ENCODE results near the gene SLC41A3.

Gene SLC41A3

DNA sequence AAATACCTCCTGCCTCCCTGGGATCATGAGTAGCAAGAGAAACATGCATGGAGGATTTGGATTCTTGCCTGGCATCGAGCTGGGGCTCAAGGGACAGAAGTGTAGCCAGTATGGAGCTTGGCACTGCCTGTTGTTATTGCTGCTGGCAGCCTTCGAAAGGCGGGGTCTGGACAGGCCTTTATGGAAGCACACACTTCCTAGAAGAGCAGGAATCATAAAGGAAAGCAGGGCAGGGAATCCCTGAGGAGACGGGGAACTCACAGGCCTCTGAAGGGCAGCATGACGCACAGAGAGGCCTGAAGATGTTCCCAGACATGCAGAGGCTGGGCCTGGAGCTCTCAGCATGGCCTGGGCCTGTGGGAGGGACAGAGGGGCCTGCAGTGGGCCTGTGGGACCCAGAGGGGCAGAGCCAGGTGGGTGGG, 18.6 kb upstream of the SLC41A3 start:
- Histone ChIP-seq H3K36me3 (ENCODE audit: control insufficient read depth in 2 of 2, insufficient read depth in 1 of 2, low read length in 2 of 2) (no peaks in the 10 kb centered on the region), H3K4me3 (ENCODE audit: low read depth, low read length) (no peak overlapping the region), H3K27ac (ENCODE audit: extremely low read depth, low read depth, low read length) (no peak overlapping the region), H3K9me3 (ENCODE audit: control insufficient read depth, insufficient read depth, low read depth, low read length) (no peaks in the 10 kb centered on the region), H3K4me1 (ENCODE audit: control insufficient read depth, insufficient read depth, low read length) (no peaks in the 10 kb centered on the region)
- POLR2A ChIA-PET: no interaction called here
- no peak for TF ChIP-seq ZNF660 (tag by site-specific recombination; IDR thresholded peaks at IDR 0.05)
- no peak for TF ChIP-seq ZNF548 (tag by site-specific recombination; IDR thresholded peaks at IDR 0.05)
- no peak for TF ChIP-seq ZNF544 (tag by site-specific recombination; IDR thresholded peaks at IDR 0.05)
- no peak for TF ChIP-seq ZNF37A (tag by site-specific recombination; IDR thresholded peaks at IDR 0.05)
- TF ChIP-seq ZEB2 (tag by site-specific recombination; IDR thresholded peaks at IDR 0.05): no peak
- TF ChIP-seq KLF10 (tag by site-specific recombination; IDR thresholded peaks at IDR 0.05): no peak
- TF ChIP-seq, protein P1, sequence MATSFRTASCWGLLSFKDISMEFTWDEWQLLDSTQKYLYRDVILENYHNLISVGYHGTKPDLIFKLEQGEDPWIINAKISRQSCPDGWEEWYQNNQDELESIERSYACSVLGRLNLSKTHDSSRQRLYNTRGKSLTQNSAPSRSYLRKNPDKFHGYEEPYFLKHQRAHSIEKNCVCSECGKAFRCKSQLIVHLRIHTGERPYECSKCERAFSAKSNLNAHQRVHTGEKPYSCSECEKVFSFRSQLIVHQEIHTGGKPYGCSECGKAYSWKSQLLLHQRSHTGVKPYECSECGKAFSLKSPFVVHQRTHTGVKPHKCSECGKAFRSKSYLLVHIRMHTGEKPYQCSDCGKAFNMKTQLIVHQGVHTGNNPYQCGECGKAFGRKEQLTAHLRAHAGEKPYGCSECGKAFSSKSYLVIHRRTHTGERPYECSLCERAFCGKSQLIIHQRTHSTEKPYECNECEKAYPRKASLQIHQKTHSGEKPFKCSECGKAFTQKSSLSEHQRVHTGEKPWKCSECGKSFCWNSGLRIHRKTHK (tag by site-specific recombination; IDR thresholded peaks at IDR 0.05): no peak
- TF ChIP-seq, protein P2, sequence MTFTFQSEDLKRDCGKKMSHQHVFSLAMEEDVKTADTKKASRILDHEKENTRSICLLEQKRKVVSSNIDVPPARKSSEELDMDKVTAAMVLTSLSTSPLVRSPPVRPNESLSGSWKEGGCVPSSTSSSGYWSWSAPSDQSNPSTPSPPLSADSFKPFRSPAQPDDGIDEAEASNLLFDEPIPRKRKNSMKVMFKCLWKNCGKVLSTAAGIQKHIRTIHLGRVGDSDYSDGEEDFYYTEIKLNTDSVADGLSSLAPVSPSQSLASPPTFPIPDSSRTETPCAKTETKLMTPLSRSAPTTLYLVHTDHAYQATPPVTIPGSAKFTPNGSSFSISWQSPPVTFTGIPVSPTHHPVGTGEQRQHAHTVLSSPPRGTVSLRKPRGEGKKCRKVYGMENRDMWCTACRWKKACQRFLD (tag by site-specific recombination; IDR thresholded peaks at IDR 0.05): no peak
- TF ChIP-seq, protein P3, sequence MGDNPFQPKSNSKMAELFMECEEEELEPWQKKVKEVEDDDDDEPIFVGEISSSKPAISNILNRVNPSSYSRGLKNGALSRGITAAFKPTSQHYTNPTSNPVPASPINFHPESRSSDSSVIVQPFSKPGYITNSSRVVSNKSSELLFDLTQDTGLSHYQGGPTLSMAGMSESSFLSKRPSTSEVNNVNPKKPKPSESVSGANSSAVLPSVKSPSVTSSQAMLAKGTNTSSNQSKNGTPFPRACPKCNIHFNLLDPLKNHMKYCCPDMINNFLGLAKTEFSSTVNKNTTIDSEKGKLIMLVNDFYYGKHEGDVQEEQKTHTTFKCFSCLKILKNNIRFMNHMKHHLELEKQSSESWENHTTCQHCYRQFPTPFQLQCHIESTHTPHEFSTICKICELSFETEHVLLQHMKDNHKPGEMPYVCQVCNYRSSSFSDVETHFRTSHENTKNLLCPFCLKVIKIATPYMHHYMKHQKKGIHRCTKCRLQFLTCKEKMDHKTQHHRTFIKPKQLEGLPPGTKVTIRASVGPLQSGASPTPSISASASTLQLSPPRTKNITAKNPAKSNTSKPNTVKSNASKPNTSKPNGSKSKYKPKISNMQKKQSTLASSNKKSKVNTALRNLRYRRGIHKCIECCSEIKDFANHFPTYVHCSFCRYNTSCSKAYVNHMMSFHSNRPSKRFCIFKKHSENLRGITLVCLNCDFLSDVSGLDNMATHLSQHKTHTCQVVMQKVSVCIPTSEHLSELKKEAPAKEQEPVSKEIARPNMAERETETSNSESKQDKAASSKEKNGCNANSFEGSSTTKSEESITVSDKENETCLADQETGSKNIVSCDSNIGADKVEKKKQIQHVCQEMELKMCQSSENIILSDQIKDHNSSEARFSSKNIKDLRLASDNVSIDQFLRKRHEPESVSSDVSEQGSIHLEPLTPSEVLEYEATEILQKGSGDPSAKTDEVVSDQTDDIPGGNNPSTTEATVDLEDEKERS (tag by site-specific recombination; IDR thresholded peaks at IDR 0.05): no peak
- TF ChIP-seq, protein P4, sequence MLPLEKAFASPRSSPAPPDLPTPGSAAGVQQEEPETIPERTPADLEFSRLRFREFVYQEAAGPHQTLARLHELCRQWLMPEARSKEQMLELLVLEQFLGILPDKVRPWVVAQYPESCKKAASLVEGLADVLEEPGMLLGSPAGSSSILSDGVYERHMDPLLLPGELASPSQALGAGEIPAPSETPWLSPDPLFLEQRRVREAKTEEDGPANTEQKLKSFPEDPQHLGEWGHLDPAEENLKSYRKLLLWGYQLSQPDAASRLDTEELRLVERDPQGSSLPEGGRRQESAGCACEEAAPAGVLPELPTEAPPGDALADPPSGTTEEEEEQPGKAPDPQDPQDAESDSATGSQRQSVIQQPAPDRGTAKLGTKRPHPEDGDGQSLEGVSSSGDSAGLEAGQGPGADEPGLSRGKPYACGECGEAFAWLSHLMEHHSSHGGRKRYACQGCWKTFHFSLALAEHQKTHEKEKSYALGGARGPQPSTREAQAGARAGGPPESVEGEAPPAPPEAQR (tag by site-specific recombination; IDR thresholded peaks at IDR 0.05): no peak
- TF ChIP-seq ZNF785 (tag by site-specific recombination; IDR thresholded peaks at IDR 0.05): no peak
- no peak for TF ChIP-seq ZFP37 (tag by site-specific recombination; IDR thresholded peaks at IDR 0.05)
- no peak for TF ChIP-seq ZNF561 (tag by site-specific recombination; IDR thresholded peaks at IDR 0.05; ENCODE audit: borderline replicate concordance)
- TF ChIP-seq ZNF16 (tag by site-specific recombination; IDR thresholded peaks at IDR 0.05; ENCODE audit: low read depth): no peak
- TF ChIP-seq SCRT2 (tag by site-specific recombination; IDR thresholded peaks at IDR 0.05): no peak
- no peak for TF ChIP-seq EGR2 (tag by site-specific recombination; IDR thresholded peaks at IDR 0.05; ENCODE audit: low read depth)
- no peak for TF ChIP-seq ZBTB1 (tag by site-specific recombination; IDR thresholded peaks at IDR 0.05)
- TF ChIP-seq ZNF777 (tag by site-specific recombination; IDR thresholded peaks at IDR 0.05; ENCODE audit: borderline replicate concordance): no peak
- TF ChIP-seq ZNF302 (tag by site-specific recombination; IDR thresholded peaks at IDR 0.05; ENCODE audit: low read depth): no peak
- no peak for TF ChIP-seq ZNF324 (tag by site-specific recombination; IDR thresholded peaks at IDR 0.05)
- CTCF ChIA-PET: interaction anchor here (0.9 kb wide), 1 partner anchor 31 kb away, joined by 3 read pairs; no protein-coding TSS in a partner anchor

DNA sequence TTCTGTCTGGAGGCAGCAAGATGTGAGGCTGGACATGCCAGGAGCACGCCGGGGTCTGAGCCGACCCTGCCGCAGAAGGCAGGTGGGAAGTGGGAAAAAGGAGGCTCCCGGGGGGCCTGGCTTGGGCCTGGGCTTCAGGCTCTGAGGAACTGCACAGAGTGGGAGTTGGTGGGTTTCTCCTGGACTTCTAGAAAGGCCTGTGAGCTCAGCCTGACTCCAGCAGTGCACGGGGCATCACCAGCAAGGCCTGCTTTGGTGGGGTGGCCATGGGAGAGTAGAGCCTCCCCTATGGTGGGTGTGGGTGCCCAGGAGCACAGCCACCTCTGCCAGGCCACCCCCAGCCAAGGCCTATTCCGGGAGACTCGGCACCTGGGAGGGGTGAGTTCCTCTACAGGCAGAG, 18.1 kb upstream of the SLC41A3 start:
- Histone ChIP-seq H3K27ac (ENCODE audit: extremely low read depth, low read depth, low read length) (no peak overlapping the region), H3K4me1 (ENCODE audit: control insufficient read depth, insufficient read depth, low read length) (no peaks in the 10 kb centered on the region), H3K36me3 (ENCODE audit: control insufficient read depth in 2 of 2, insufficient read depth in 1 of 2, low read length in 2 of 2) (no peaks in the 10 kb centered on the region), H3K9me3 (ENCODE audit: control insufficient read depth, insufficient read depth, low read depth, low read length) (no peaks in the 10 kb centered on the region), H3K4me3 (ENCODE audit: low read depth, low read length) (no peak overlapping the region)
- POLR2A ChIA-PET: no interaction called here
- CTCF ChIA-PET: interaction anchor here (0.9 kb wide), 1 partner anchor 32 kb away, joined by 3 read pairs; no protein-coding TSS in a partner anchor
- TF ChIP-seq ZNF366 (tag by site-specific recombination; conservative IDR thresholded peaks at IDR 0.05) (no peak), ZNF266 (tag by site-specific recombination; IDR thresholded peaks at IDR 0.05; ENCODE audit: low read depth) (no peak), ZIC2 (tag by site-specific recombination; IDR thresholded peaks at IDR 0.05) (no peak), ZNF221 (tag by site-specific recombination; IDR thresholded peaks at IDR 0.05; ENCODE audit: borderline replicate concordance) (no peak)
- TF ChIP-seq, protein P5, sequence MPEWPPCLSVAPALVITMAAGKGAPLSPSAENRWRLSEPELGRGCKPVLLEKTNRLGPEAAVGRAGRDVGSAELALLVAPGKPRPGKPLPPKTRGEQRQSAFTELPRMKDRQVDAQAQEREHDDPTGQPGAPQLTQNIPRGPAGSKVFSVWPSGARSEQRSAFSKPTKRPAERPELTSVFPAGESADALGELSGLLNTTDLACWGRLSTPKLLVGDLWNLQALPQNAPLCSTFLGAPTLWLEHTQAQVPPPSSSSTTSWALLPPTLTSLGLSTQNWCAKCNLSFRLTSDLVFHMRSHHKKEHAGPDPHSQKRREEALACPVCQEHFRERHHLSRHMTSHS (tag by site-specific recombination; IDR thresholded peaks at IDR 0.05): no peak
- TF ChIP-seq, protein P6, sequence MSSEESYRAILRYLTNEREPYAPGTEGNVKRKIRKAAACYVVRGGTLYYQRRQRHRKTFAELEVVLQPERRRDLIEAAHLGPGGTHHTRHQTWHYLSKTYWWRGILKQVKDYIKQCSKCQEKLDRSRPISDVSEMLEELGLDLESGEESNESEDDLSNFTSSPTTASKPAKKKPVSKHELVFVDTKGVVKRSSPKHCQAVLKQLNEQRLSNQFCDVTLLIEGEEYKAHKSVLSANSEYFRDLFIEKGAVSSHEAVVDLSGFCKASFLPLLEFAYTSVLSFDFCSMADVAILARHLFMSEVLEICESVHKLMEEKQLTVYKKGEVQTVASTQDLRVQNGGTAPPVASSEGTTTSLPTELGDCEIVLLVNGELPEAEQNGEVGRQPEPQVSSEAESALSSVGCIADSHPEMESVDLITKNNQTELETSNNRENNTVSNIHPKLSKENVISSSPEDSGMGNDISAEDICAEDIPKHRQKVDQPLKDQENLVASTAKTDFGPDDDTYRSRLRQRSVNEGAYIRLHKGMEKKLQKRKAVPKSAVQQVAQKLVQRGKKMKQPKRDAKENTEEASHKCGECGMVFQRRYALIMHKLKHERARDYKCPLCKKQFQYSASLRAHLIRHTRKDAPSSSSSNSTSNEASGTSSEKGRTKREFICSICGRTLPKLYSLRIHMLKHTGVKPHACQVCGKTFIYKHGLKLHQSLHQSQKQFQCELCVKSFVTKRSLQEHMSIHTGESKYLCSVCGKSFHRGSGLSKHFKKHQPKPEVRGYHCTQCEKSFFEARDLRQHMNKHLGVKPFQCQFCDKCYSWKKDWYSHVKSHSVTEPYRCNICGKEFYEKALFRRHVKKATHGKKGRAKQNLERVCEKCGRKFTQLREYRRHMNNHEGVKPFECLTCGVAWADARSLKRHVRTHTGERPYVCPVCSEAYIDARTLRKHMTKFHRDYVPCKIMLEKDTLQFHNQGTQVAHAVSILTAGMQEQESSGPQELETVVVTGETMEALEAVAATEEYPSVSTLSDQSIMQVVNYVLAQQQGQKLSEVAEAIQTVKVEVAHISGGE (tag by site-specific recombination; conservative IDR thresholded peaks at IDR 0.05; ENCODE audit: low read depth): no peak

Measured in HEK293 (cell line).